Ascending aorta (tissue), 2 donors: Measurements from ENCODE around the gene PHLPP1. TPM values are rescaled to one million over a fixed set of nuclear protein-coding genes. Genes with fewer than 3 reads are reported as not detected.
"Not testable (repeated sequence)": the region's sequence is repeated elsewhere in the genome, so short reads cannot be mapped to it uniquely, and the experiment has no call there.

Experiments
- DNase-seq, 2 donors: peaks; one replicate each; pipeline ENCODE4 v3.0.0-alpha.2; 2019; ENCODE audit warnings: low spot score in 2 of 2
- H3K27ac ChIP-seq, 2 donors: fragments of 200-600 bp; sonication (generic); one replicate each; pipeline ENCODE4 v1.5.1; 2016 to 2017; ENCODE audit warnings: mild to moderate bottlenecking in 1 of 2
- H3K27me3 ChIP-seq: fragments of 200-600 bp; sonication (generic); one replicate; pipeline ENCODE4 v1.5.1; 2017
- H3K36me3 ChIP-seq, 2 donors: fragments of 200-600 bp; sonication (generic); one replicate each; pipeline ENCODE4 v1.5.1; 2016
- H3K4me1 ChIP-seq, 2 donors: fragments of 200-600 bp; sonication (generic); one replicate each; pipeline ENCODE4 v1.5.1; 2016 to 2017; ENCODE audit warnings: mild to moderate bottlenecking in 1 of 2
- H3K4me3 ChIP-seq, 2 donors: fragments of 200-600 bp; sonication (generic); one replicate each; pipeline ENCODE4 v1.5.1; 2016 to 2017; ENCODE audit warnings: mild to moderate bottlenecking in 1 of 2
- H3K9me3 ChIP-seq, 2 donors: fragments of 200-600 bp; sonication (generic); one replicate each; pipeline ENCODE4 v1.5.1; 2016
- intact Hi-C: fragments of 100-400 bp; cut with DNase I; formaldehyde crosslinking; loops from one replicate; pipeline ENCODE4 v1.15.1; 2023
- total RNA-seq: library from RNA; depleted of rRNA; stranded (reverse); fragments of >200 nt; gene quantifications from one replicate; pipeline ENCODE4 v1.1.0, GENCODE V29; 2016
- TF ChIP-seq, protein P1 (sequence below), 3 experiments: fragments of 200-600 bp in 2 of 3; fragments of 450-650 bp in 1 of 3; sonication (generic) in 2 of 3; IDR thresholded peaks; one replicate each; pipeline ENCODE4 v1.5.1; 2016 to 2019; ENCODE audit warnings: antibody characterized with exemption in 3 of 3, mild to moderate bottlenecking in 1 of 3, moderate library complexity in 1 of 3

Gene PHLPP1
- total RNA-seq, 1 donor from 2014 or later = 9.8 TPM

DNA sequence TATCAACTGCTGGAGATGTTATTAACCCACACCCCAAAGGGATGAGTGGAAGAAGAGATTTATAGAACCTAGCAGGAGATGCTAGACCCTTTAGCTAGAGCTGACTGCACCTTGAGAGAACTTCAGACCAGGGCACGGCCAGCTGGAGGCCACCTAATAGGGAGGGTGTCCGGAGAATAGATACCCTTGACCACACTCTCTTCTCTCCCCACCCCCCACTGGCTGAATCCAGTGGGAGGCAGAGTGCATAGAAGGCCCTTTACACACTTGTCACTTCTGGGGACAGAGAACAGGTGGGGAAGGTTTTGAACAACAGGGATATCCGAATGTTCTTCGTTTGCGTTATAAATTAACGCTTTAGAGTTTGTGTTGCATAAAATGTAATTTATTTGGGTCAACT is 84.6 kb downstream of the PHLPP1 start:
- Histone ChIP-seq H3K36me3 (no peaks in the 10 kb centered on the region), H3K4me1 (no peaks in the 10 kb centered on the region), H3K27me3 (no peaks in the 10 kb centered on the region), H3K27ac (no peak overlapping the region), H3K9me3 (no peaks in the 10 kb centered on the region), H3K4me3 (no peak overlapping the region)
- intact Hi-C loops = no loop called here
- TF ChIP-seq, protein P1, sequence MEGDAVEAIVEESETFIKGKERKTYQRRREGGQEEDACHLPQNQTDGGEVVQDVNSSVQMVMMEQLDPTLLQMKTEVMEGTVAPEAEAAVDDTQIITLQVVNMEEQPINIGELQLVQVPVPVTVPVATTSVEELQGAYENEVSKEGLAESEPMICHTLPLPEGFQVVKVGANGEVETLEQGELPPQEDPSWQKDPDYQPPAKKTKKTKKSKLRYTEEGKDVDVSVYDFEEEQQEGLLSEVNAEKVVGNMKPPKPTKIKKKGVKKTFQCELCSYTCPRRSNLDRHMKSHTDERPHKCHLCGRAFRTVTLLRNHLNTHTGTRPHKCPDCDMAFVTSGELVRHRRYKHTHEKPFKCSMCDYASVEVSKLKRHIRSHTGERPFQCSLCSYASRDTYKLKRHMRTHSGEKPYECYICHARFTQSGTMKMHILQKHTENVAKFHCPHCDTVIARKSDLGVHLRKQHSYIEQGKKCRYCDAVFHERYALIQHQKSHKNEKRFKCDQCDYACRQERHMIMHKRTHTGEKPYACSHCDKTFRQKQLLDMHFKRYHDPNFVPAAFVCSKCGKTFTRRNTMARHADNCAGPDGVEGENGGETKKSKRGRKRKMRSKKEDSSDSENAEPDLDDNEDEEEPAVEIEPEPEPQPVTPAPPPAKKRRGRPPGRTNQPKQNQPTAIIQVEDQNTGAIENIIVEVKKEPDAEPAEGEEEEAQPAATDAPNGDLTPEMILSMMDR (IDR thresholded peaks at IDR 0.05) = no peak
- DNase-seq = no peak

DNA sequence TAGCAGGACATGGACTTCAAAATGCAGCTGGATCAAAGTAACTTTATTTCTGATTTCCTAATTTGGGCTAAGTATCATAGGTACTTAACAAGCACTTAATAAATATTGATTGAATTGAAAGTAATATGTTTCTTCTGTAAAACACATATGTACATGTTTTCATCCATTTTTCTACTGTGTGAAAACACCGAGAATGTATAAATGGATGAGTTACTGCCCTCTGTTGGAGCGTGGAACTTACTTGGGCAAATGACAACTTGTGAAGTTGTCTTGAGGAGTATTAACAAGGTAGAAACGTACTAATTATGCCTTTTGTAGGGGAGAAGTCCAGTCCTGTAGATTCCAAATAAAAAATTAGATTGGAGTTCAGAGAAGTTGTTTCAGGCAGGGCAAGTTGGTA is 87.2 kb downstream of the PHLPP1 start:
- Histone ChIP-seq H3K4me3 (no peak overlapping the region), H3K9me3 (no peaks in the 10 kb centered on the region), H3K4me1 (no peaks in the 10 kb centered on the region), H3K27ac (no peak overlapping the region), H3K36me3 (no peaks in the 10 kb centered on the region), H3K27me3 (no peaks in the 10 kb centered on the region)
- intact Hi-C loops = no loop called here
- no peak for DNase-seq
- TF ChIP-seq, protein P1 (IDR thresholded peaks at IDR 0.05) = no peak

DNA sequence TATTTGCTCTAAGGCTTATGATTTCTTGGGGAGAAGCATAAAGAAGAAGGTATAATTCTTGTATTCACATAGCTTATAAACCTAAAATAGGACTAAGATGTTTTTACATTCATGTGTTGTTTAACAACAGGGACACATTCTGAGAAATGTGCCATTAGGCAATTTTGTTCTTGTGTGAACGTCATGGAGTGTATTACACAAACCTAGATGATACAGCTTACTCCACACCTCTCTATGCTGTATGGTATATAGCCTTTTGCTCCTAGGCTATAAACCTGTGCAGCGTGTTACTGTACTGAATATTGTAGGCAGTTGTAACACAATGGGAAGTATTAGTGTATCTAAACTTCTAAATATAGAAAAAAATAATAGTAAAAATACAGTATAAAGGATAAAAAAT is 92.1 kb downstream of the PHLPP1 start:
- no peak overlapping the region for H3K27ac ChIP-seq
- no peaks in the 10 kb centered on the region for H3K9me3 ChIP-seq
- no peaks in the 10 kb centered on the region for H3K36me3 ChIP-seq
- no peaks in the 10 kb centered on the region for H3K4me1 ChIP-seq
- no peaks in the 10 kb centered on the region for H3K27me3 ChIP-seq
- no peak for DNase-seq
- TF ChIP-seq, protein P1 (IDR thresholded peaks at IDR 0.05) = no peak
- intact Hi-C loops = no loop called here
- no peak overlapping the region for H3K4me3 ChIP-seq

DNA sequence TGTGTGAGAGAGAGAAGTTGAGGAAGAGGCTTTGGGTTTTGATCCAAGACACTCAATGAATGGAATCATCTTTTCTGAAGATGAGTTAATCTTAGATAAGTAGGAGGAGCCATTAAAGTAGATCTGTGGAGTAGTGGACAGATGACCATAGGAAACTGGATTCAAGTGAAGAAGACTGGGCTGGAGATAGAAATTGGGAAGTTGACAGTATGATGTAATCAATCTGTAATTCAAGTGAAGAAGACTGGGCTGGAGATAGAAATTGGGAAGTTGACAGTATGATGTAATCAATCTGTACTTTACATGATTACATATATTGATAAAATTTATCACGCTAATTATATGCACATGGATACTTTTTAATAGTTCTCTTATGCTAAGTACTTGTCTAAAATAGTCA is 92.8 kb downstream of the PHLPP1 start:
- H3K27ac ChIP-seq = no peak overlapping the region
- no peak for DNase-seq
- no peaks in the 10 kb centered on the region for H3K4me1 ChIP-seq
- intact Hi-C loops = no loop called here
- TF ChIP-seq, protein P1 (IDR thresholded peaks at IDR 0.05) = no peak
- no peaks in the 10 kb centered on the region for H3K27me3 ChIP-seq
- no peak overlapping the region for H3K4me3 ChIP-seq
- no peaks in the 10 kb centered on the region for H3K36me3 ChIP-seq
- no peaks in the 10 kb centered on the region for H3K9me3 ChIP-seq

DNA sequence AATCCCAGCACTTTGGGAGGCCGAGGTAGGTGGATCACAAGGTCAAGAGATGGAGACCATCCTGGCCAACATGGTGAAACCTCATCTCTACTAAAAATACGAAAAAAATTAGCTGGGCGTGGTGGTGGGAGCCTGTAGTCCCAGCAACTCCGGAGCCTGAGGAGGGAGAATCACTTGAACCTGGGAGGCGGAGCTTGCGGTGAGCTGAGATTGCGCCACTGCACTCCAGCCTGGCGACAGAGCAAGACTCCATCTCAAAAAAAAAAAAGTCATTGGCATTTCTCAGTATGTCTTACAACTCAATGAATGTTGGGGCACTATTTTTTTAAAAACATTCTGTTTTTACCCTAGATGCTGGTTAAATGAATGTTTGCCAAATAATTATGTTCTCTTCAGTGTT is 94.1 kb downstream of the PHLPP1 start:
- H3K9me3 ChIP-seq, H3K27ac ChIP-seq, intact Hi-C loops: not testable (repeated sequence)

DNA sequence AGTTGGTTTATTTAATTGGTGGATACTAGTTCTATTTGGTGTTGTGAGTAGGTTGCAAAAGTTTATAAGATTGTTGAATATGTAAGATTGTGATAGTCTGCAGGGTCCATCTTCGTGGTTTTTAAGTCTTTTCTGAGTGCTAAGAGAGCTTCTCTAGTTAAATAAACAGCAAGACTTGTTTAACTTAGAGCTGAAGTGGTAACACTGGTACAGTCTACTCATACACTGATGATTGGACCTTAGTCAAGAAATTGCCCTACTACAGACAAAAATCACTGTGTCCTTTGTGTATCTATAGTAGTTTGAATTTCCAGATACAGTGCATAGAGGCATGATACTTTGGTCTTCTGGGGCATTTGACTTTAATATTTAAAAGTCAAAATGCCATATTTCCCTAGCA is 94.6 kb downstream of the PHLPP1 start:
- intact Hi-C loops = no loop called here
- no peaks in the 10 kb centered on the region for H3K4me1 ChIP-seq
- H3K9me3 ChIP-seq = no peaks in the 10 kb centered on the region
- TF ChIP-seq, protein P1 (IDR thresholded peaks at IDR 0.05) = no peak
- H3K27me3 ChIP-seq = no peaks in the 10 kb centered on the region
- H3K36me3 ChIP-seq = no peaks in the 10 kb centered on the region
- no peak overlapping the region for H3K4me3 ChIP-seq
- DNase-seq = no peak
- H3K27ac ChIP-seq = no peak overlapping the region

More for the DNA sequence above, 94.1 kb downstream of the PHLPP1 start:
- not testable (repeated sequence) for H3K36me3 ChIP-seq, H3K4me3 ChIP-seq, H3K4me1 ChIP-seq, H3K27me3 ChIP-seq, DNase-seq
